ENCODE measurements around the gene PIGH.

- TF ChIP-seq CTCF (IDR thresholded peaks at IDR 0.05; ENCODE audit: poor library complexity, severe bottlenecking) (no peak), RAD21 (conservative IDR thresholded peaks at IDR 0.05) (no peak), SMC3 (conservative IDR thresholded peaks at IDR 0.05; ENCODE audit: poor library complexity) (no peak), EP300 (conservative IDR thresholded peaks at IDR 0.05; ENCODE audit: poor library complexity, severe bottlenecking) (no peak), TAF1 (IDR thresholded peaks at IDR 0.05; ENCODE audit: low read depth) (no peak)
Measured at GRCh38 chr14:67627519-67627918, 27.5 kb upstream of the PIGH start.
